GM12874 (cell line): Measurements from ENCODE around the gene SDK1.

ENCODE experiments used
- CTCF ChIP-seq: IDR thresholded peaks from 2 replicates; pipeline ENCODE4 v1.5.1; 2011; ENCODE audit warnings: low read depth, mild to moderate bottlenecking, control low read depth, low read length, moderate library complexity; ENCODE audit not compliant: insufficient read depth

Gene SDK1

GRCh38 chr7:4074407-4074806 lies 773.4 kb downstream of the SDK1 start:
- TF ChIP-seq CTCF = no peak

DNA sequence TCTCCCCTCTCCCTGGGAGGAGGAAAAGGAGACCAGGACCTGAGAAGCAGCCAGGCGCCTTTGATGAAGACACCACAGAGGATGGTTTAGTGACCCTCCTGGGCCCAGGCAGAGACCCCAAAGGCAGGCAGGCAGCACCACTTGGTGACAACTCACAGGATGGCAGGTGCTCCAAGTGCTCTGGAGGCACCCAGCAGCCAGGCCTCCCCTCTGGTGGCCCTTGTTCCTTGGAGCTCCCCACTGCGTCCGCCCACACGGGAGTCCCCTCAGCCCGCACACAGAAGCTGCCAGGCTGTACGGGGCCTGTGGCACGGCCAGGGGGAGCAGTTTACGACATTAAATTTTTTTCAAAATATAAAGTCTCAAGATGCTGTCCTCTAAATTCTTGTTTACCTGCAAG lies 773.9 kb downstream of the SDK1 start:
- TF ChIP-seq CTCF = no peak

DNA sequence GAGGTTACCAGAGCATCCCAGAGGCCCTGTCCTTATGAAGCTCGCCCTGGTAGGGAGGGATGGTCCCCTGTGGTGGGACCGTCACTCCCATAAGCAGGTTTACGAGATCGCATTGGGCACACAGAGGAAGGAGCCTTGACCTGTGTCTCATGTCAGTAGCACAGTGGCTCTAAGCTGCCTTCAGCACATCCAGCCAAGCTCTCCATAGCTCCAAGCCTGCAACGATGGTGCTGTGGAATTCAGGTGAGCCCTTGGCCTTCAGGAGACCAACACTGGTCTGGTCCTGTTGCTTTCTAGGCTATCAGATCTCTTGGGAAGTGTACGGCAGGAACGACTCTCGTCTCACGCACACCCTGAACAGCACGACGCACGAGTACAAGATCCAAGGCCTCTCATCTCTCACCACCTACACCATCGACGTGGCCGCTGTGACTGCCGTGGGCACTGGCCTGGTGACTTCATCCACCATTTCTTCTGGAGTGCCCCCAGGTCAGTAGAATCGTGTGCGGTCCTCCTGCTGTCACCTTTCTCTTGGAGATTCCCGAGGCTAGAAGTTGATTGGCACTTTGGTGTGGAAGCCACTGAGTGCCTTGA lies 775.7 kb downstream of the SDK1 start:
- no peak for TF ChIP-seq CTCF

GRCh38 chr7:4077980-4078379 lies 776.9 kb downstream of the SDK1 start:
- no peak for TF ChIP-seq CTCF

- TF ChIP-seq CTCF = no peak
Observed at GRCh38 chr7:4078580-4078979, 777.5 kb downstream of the SDK1 start.

DNA sequence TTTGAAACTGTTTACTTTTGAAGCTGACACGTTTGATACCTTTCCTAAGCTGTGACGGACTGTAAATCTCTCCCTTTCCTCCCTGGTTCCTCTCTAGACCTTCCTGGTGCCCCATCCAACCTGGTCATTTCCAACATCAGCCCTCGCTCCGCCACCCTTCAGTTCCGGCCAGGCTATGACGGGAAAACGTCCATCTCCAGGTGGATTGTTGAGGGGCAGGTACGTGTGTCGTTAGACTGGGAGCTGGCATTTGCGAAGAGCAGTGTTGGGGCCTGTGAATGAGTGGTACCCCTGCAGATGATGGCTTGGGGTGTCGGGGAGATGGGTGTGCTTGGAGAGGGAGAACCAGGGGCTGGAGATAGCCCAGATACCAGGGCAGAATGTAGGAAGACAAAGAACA lies 778.3 kb downstream of the SDK1 start:
- no peak for TF ChIP-seq CTCF

- no peak for TF ChIP-seq CTCF
Observed at GRCh38 chr7:4079956-4080355, 778.9 kb downstream of the SDK1 start.
